Mammary epithelial cell (primary cell): ENCODE measurements around the gene SLC25A27.

Experiments
- EZH2 ChIP-seq: IDR thresholded peaks from 2 replicates; pipeline ENCODE4 v1.6.1; 2012; ENCODE audit warnings: low read length, inconsistent platforms, borderline replicate concordance
- TF ChIP-seq, protein P1 (sequence below), 2 donors: IDR thresholded peaks in 1 of 2; conservative IDR thresholded peaks in 1 of 2; 2 replicates each; pipeline ENCODE4 v1.5.1; 2011 to 2012; ENCODE audit warnings: inconsistent platforms in 2 of 2, low read length in 2 of 2, mild to moderate bottlenecking in 2 of 2, control low read depth in 1 of 2, low read depth in 1 of 2; ENCODE audit not compliant: insufficient read depth in 1 of 2; ENCODE audit errors: extremely low read depth in 1 of 2

DNA sequence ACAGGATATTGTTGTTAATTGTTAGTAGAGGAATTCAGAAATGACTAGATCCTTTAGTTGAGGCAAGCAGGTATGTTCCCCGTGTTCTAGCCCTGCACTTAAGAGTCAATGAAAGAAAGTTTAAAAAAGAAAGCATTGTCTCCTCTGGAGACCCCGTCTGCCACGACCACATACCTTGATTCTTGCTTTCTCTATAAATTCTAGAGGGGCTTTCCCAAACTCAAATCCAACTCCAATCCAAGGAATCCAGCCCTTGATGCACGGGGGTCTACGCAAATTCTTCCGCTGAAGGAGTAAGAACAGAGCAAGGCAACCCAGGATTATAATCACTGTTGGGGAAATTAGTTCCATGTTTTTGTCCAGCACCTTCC is 558 bp upstream of the SLC25A27 start:
- TF ChIP-seq, protein P1, sequence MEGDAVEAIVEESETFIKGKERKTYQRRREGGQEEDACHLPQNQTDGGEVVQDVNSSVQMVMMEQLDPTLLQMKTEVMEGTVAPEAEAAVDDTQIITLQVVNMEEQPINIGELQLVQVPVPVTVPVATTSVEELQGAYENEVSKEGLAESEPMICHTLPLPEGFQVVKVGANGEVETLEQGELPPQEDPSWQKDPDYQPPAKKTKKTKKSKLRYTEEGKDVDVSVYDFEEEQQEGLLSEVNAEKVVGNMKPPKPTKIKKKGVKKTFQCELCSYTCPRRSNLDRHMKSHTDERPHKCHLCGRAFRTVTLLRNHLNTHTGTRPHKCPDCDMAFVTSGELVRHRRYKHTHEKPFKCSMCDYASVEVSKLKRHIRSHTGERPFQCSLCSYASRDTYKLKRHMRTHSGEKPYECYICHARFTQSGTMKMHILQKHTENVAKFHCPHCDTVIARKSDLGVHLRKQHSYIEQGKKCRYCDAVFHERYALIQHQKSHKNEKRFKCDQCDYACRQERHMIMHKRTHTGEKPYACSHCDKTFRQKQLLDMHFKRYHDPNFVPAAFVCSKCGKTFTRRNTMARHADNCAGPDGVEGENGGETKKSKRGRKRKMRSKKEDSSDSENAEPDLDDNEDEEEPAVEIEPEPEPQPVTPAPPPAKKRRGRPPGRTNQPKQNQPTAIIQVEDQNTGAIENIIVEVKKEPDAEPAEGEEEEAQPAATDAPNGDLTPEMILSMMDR (conservative IDR thresholded peaks at IDR 0.05 in 1 of 2, IDR thresholded peaks at IDR 0.05 in 1 of 2; ENCODE audit: extremely low read depth in 1 of 2, insufficient read depth in 1 of 2, low read depth in 1 of 2, low read length in 2 of 2): no peak
- TF ChIP-seq EZH2: no peak
